GM19463 (cell line): ENCODE measurements around the gene PHTF1.
"Not testable (repeated sequence)": the region's sequence is repeated elsewhere in the genome, so short reads cannot be mapped to it uniquely, and the experiment has no call there.

Experiments
- ATAC-seq: cut with Tn5 transposase; IDR thresholded peaks from one replicate; pipeline ENCODE4 v1.9.1; 2021; ENCODE audit warnings: mild to moderate bottlenecking, moderate library complexity; ENCODE audit not compliant: unreplicated experiment

The PHTF1 gene

GRCh38 chr1:113732802-113733201 is 26.5 kb downstream of the PHTF1 start:
- no peak for ATAC-seq

GRCh38 chr1:113721010-113721409 is 38.3 kb downstream of the PHTF1 start:
- ATAC-seq: no peak

GRCh38 chr1:113718621-113719020 is 40.7 kb downstream of the PHTF1 start:
- ATAC-seq: not testable (repeated sequence)

- ATAC-seq: not testable (repeated sequence)
Measured at GRCh38 chr1:113717506-113717905, 41.8 kb downstream of the PHTF1 start.

- ATAC-seq: no peak
Measured at GRCh38 chr1:113714606-113715269, 44.5 kb downstream of the PHTF1 start.

- no peak for ATAC-seq
Measured at GRCh38 chr1:113701429-113701828, 57.9 kb downstream of the PHTF1 start.

GRCh38 chr1:113694910-113695309 is 64.4 kb downstream of the PHTF1 start:
- no peak for ATAC-seq

GRCh38 chr1:113692824-113693431 is 66.4 kb downstream of the PHTF1 start:
- ATAC-seq: no peak

- no peak for ATAC-seq
Measured at GRCh38 chr1:113692342-113692741, 66.9 kb downstream of the PHTF1 start.

GRCh38 chr1:113691184-113691583 is 68.1 kb downstream of the PHTF1 start:
- no peak for ATAC-seq

- ATAC-seq: no peak
Measured at GRCh38 chr1:113686891-113687618, 72.2 kb downstream of the PHTF1 start.

GRCh38 chr1:113684153-113684541 is 75.1 kb downstream of the PHTF1 start:
- no peak for ATAC-seq

- ATAC-seq: no peak
Measured at GRCh38 chr1:113683384-113684152, 75.7 kb downstream of the PHTF1 start.

GRCh38 chr1:113681596-113682337 is 77.5 kb downstream of the PHTF1 start:
- no peak for ATAC-seq

GRCh38 chr1:113678159-113678469 is 81.2 kb downstream of the PHTF1 start:
- ATAC-seq: no peak

GRCh38 chr1:113677250-113678158 is 81.8 kb downstream of the PHTF1 start:
- ATAC-seq: no peak

- no peak for ATAC-seq
Measured at GRCh38 chr1:113676524-113676923, 82.8 kb downstream of the PHTF1 start.

- no peak for ATAC-seq
Measured at GRCh38 chr1:113675302-113675701, 84.0 kb downstream of the PHTF1 start.

- ATAC-seq: no peak
Measured at GRCh38 chr1:113674591-113674990, 84.7 kb downstream of the PHTF1 start.

GRCh38 chr1:113672491-113672890 is 86.8 kb downstream of the PHTF1 start:
- no peak for ATAC-seq
